HTERT RPE-1 (cell line): ENCODE results near the gene HSF2BP.
"Not testable (repeated sequence)": the region's sequence is repeated elsewhere in the genome, so short reads cannot be mapped to it uniquely, and the experiment has no call there.

Source experiments
- in situ Hi-C: fragments of 300-500 bp; cut with MboI; formaldehyde crosslinking; loops from 4 replicates; pipeline ENCODE4 v1.14.3; 2020; ENCODE audit warnings: low sequenced_read_pairs

HSF2BP gene

DNA sequence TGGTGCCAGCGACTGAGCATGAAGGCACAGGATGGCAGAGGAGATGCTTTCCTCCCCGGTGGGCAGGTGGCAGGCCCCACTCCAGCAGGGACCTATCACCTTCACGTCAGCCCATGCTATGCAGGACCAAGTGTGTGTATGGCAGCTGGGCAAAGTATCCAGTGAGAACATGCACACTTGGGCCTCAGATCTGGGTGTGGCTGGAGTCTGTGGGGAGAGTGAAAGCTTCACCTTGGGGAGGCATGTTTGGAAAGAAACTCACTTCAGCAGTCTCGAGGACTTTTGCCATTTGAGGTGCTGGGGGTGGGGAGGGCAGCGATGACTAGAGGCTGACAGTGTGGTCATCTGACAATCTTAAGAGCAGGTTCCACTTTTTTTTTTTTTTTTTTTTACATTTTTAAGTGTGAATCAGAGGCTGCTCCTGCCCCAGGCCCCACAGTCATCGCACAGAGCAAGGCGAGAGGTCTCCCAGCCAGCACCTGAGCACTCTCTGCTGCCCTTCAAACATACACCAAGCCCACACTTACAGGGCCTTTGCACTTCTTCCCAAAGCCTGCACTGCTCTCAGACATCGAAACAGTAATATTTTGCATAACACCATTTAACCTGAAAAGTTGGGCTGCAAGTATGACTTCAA, 136.7 kb downstream of the HSF2BP start:
- in situ Hi-C loops = not testable (repeated sequence)

DNA sequence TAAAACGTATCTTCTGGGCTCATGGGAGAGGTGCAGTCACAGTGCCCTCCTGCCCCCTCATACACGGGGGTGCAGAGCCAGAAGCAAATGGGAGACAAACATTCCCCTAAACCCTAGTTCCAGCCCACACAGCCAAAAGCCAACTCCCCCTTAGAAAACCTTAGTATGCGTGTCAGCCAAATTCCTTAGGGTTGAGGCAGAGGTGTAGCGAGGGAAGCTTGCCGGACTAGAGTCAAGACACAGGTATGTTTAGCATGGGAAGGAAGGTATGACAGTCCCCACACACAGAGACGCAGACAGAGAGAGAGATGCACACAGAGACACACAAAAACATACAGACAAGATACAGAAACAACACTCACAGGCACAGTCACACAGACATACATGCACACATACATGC, 141.6 kb downstream of the HSF2BP start:
- in situ Hi-C loops = not testable (repeated sequence)

- in situ Hi-C loops = not testable (repeated sequence)
These were observed 142.2 kb downstream of the HSF2BP start for GRCh38 chr21:43516860-43517627.

DNA sequence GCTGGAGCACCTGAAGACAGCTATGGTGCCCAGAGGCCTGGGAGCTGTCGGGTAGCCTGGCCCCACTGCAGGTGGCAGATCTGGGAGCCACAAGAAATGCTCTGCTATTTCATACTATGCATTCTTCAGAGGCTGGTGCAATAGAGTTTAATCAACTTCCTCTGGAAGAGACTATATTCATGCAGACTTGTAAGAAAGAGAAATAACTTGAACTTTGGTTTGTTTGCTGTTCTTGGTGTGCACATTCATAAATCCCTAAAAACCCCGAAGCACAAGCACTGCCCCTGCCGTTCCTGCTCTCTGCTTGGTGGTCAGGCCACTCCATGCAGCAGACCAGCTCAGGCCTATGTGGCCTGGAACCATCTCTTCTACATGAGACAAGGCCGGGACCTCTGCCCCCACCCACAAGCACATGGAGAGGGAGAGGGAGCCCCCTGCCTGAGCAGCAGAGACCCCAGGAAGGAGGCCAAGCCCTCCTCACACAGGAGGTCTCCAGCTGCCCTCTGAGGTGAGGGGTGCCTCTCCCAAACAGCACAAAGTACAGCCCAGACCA, 142.9 kb downstream of the HSF2BP start:
- in situ Hi-C loops = not testable (repeated sequence)

GRCh38 chr21:43514834-43515233, 144.5 kb downstream of the HSF2BP start:
- in situ Hi-C loops = not testable (repeated sequence)

DNA sequence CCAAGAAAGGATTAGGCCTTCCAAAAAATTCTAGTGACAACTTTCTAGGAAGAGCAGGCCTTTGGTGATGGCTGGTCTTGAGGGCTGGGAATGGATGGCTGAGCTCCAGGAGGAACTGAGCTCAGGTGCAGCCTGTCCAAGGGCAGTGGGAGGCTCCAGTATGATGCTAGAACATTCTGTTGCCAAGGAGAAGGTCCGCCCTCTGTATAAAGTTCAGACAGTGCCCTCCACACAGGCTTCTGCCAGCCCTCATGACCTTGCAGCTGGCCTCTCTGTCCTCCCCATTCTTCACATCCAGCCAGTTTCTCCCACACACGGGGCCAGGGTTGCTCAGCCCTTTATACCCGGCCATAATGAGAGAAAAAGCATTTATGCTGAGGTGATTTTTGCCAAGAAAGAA, 146.3 kb downstream of the HSF2BP start:
- in situ Hi-C loops = not testable (repeated sequence)

- in situ Hi-C loops = not testable (repeated sequence)
These were observed 148.1 kb downstream of the HSF2BP start for GRCh38 chr21:43511209-43511608.

DNA sequence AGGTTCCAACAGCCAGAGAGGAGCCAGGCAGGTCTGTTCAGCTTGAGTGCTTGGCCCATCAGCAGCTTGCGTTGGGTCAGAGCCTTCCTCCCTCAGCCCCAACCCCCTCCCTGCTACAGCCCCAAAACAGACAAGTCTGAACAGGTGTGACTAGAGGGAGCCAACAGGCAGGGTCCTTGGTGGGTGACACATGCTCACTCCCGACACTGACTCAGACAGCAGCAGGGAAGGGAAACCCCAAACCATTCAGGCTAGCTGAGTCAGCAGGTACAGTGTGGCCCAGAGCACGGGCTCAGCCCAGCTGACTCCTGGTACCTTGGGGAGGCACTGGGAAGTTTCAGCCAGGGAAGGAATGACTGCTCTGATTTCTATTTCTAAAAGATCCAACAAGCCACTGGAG, 148.6 kb downstream of the HSF2BP start:
- in situ Hi-C loops = not testable (repeated sequence)

- in situ Hi-C loops = not testable (repeated sequence)
These were observed 155.4 kb downstream of the HSF2BP start for GRCh38 chr21:43503892-43504291.

DNA sequence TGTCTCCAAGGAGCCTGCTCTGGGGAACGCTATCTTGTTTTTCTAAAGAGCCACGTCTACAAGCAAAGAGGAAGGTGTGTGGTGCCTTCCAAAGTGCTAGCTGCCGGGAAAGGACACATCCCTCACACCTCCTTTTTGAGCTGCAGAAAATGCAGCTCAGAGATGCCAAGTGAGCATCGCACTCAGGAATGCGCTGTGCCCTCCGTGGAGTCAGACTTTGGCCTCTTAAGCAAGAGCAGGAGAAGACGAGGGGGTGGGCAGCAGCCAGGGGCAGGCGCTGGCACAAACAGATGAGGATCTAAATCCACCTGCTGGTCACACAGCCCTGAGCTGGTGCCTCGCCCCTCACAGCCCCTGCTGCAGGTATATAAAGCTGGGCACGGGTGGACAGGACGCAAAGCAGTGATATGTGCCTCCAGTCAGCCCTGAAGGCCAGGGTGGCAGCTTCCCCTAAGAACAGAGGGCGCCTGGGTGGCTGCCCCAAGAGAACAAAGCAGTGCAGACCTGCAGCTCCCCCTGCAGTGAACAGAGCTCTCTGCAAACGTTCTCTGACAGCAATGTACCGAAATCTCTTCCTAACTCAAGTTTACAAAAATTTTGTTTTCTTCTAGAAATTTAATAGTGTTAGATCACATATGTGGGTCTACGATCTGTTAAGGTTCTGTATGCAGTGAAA, 156.1 kb downstream of the HSF2BP start:
- in situ Hi-C loops = not testable (repeated sequence)

DNA sequence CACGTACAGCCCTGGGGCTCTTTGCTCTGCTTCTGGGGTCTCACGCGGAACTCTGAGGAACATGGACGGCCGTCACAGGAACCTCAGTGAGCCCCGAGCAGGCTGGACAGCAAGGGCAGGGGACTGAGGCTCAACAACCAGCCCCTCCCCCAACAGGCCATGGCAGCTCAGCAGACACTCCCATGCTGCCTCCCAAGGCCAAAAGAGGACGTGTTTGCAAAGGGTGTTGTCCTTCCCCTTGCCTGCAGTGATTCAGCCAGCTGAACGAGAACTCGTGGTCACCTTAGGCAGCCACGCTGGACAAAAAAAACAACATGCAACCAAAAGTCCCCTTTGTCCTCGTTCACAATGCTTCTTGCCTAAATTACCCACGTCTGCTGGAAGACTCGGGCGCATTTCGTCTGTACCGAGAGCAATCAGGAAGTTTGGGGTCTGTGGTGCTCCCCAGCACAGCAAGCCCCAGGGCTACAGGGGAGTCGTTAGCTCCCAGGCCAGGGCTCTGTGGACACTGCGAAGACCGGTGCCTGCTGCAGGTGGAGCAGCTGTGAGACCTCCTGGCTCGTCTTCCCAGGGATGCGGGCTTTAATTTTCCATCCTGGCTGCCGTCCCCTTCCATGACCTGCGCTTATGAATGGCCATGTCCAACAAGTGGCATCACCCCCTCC, 156.7 kb downstream of the HSF2BP start:
- in situ Hi-C loops = not testable (repeated sequence)

GRCh38 chr21:43498924-43499323, 160.4 kb downstream of the HSF2BP start:
- in situ Hi-C loops = not testable (repeated sequence)

- in situ Hi-C loops = not testable (repeated sequence)
These were observed 161.2 kb downstream of the HSF2BP start for GRCh38 chr21:43498065-43498464.

GRCh38 chr21:43494279-43495012, 164.8 kb downstream of the HSF2BP start:
- in situ Hi-C loops = not testable (repeated sequence)

DNA sequence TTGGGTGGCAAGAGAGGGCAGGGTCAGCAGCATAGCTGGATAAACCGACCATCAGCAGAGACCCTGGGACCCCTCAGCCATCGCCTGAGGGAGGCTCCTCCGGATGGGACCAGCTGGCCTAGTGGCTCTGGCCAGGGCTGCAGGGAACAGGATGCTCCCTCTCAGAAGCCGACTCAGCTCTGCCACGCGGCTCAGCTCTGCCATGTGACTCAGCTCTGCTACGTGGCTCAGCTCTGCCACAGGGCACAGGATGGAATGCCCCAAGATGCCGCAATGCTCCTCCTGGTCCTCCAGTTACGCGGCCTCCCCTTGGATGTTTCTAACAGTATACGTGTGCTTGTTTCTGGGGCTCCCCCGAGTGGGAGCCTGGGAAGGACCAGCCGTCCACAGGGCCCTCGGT, 165.8 kb downstream of the HSF2BP start:
- in situ Hi-C loops = not testable (repeated sequence)

DNA sequence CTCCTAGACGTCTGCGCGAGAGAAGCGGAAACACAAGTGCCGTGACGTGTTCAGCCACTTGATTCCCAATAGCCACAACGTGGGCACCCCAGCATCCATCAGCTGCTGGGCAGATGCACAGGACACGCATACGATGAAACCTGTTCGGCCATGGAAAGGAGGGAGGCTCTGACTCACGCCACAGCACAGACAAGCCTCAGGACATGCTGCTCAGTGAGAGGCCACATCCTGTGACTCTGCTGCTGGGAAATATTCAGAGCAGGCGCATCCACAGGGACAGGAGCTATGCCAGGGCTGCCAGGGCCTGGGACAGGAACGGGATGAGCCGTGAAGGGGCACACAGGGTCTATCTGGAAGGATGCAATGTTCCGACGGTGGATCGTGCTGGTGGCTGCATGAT, 171.1 kb downstream of the HSF2BP start:
- in situ Hi-C loops = not testable (repeated sequence)

GRCh38 chr21:43486051-43486450, 173.2 kb downstream of the HSF2BP start:
- in situ Hi-C loops = not testable (repeated sequence)

GRCh38 chr21:43485016-43485415, 174.3 kb downstream of the HSF2BP start:
- in situ Hi-C loops = not testable (repeated sequence)

GRCh38 chr21:43479197-43479596, 180.1 kb downstream of the HSF2BP start:
- in situ Hi-C loops = not testable (repeated sequence)
